Measurements from ENCODE around the gene ELSPBP1. TPM values are rescaled to one million over a fixed set of nuclear protein-coding genes. Genes with fewer than 3 reads are reported as not detected.
A peak's percentile ranks its signal among the peaks of the same experiment; 100 is the strongest.

ELSPBP1 gene
- total and polyA plus RNA-seq, 4 donors: not detected

DNA sequence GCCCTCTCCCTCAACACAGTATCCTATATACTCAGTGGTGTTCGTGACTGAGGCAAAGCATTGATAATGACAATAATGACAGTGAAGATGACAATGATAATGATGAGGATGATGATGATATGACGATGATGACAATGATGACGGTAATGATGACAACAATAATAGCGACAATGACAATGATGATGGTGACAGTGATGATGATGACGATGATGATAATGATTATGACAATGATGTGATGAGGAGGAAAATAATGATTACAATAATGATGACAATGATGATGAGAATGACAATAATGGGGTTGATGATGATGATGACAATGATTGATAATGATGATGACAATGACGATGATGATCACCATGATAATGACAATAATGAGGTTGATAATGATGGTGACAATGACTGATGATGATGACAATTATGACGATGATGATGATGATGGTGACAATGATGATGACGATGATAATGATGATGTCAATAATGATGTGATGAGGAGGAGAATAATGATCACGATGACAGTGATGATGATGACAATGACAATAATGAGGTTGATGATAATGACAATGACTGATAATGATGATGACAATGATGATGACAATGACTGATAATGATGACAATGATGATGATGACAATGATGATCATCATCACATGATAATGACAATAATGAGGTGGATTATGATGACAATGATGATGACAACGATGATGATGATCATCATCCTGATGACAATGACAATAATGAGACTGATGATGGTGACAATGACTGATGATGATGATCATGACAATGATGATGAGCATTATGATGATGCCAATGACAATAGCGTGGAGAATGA is 16.7 kb downstream of the ELSPBP1 start:
- H3K4me3 ChIP-seq: no peak overlapping the region
- 93 to 94% methylated on average over 11 of the region's 11 CpGs for WGBS, 2 donors
- H3K4me1 ChIP-seq (ENCODE audit: control insufficient read depth in 5 of 5, insufficient read depth in 5 of 5, low read length in 5 of 5): no peaks in the 10 kb centered on the region
- no peak for ATAC-seq (ENCODE audit: insufficient read depth, low FRiP score)
- TF ChIP-seq CTCF (IDR thresholded peaks at IDR 0.05; ENCODE audit: control extremely low read depth, extremely low read depth): no peak
- DNase-seq: peak in 2 of 3 donors; percentile 23 to 36
- no peaks in the 10 kb centered on the region for H3K36me3 ChIP-seq (ENCODE audit: control insufficient read depth in 4 of 4, insufficient read depth in 4 of 4, low read length in 4 of 4)
- no peak overlapping the region for H3K9ac ChIP-seq (ENCODE audit: insufficient read depth in 1 of 2, low read length in 2 of 2)
- peaks cover 0 to 6% (median 0%) of the 10 kb centered on the region in 4 donors for H3K9me3 ChIP-seq (ENCODE audit: control insufficient read depth in 4 of 4, insufficient read depth in 3 of 4, low read length in 3 of 4)
- H3K27me3 ChIP-seq (ENCODE audit: control insufficient read depth in 3 of 3, insufficient read depth in 3 of 3, low read length in 2 of 3): no peaks in the 10 kb centered on the region
- H3K27ac ChIP-seq (ENCODE audit: low read depth in 1 of 2, low read length in 1 of 2): no peak overlapping the region

- TF ChIP-seq CTCF (IDR thresholded peaks at IDR 0.05; ENCODE audit: control extremely low read depth, extremely low read depth): no peak
- no peaks in the 10 kb centered on the region for H3K4me1 ChIP-seq (ENCODE audit: control insufficient read depth in 5 of 5, insufficient read depth in 5 of 5, low read length in 5 of 5)
- H3K27ac ChIP-seq (ENCODE audit: low read depth in 1 of 2, low read length in 1 of 2): no peak overlapping the region
- peaks cover 0 to 2% (median 0%) of the 10 kb centered on the region in 3 donors for H3K27me3 ChIP-seq (ENCODE audit: control insufficient read depth in 3 of 3, insufficient read depth in 3 of 3, low read length in 2 of 3)
- H3K9ac ChIP-seq (ENCODE audit: insufficient read depth in 1 of 2, low read length in 2 of 2): no peak overlapping the region
- H3K36me3 ChIP-seq (ENCODE audit: control insufficient read depth in 4 of 4, insufficient read depth in 4 of 4, low read length in 4 of 4): no peaks in the 10 kb centered on the region
- H3K4me3 ChIP-seq: no peak overlapping the region
- peaks cover 0 to 3% (median 0%) of the 10 kb centered on the region in 4 donors for H3K9me3 ChIP-seq (ENCODE audit: control insufficient read depth in 4 of 4, insufficient read depth in 3 of 4, low read length in 3 of 4)
- WGBS, 2 donors: 46 to 73% methylated on average over 3 of the region's 3 CpGs
- no peak for ATAC-seq (ENCODE audit: insufficient read depth, low FRiP score)
- DNase-seq: no peak
Observed at GRCh38 chr19:48020686-48021085, 26.3 kb downstream of the ELSPBP1 start.

- no peak overlapping the region for H3K9ac ChIP-seq (ENCODE audit: insufficient read depth in 1 of 2, low read length in 2 of 2)
- H3K9me3 ChIP-seq (ENCODE audit: control insufficient read depth in 4 of 4, insufficient read depth in 3 of 4, low read length in 3 of 4): no peaks in the 10 kb centered on the region
- H3K4me1 ChIP-seq (ENCODE audit: control insufficient read depth in 5 of 5, insufficient read depth in 5 of 5, low read length in 5 of 5): no peaks in the 10 kb centered on the region
- no peak for TF ChIP-seq CTCF (IDR thresholded peaks at IDR 0.05; ENCODE audit: control extremely low read depth, extremely low read depth)
- no peak overlapping the region for H3K27ac ChIP-seq (ENCODE audit: low read depth in 1 of 2, low read length in 1 of 2)
- no peak for ATAC-seq (ENCODE audit: insufficient read depth, low FRiP score)
- no peak overlapping the region for H3K4me3 ChIP-seq
- H3K36me3 ChIP-seq (ENCODE audit: control insufficient read depth in 4 of 4, insufficient read depth in 4 of 4, low read length in 4 of 4): no peaks in the 10 kb centered on the region
- no peak for DNase-seq
- H3K27me3 ChIP-seq (ENCODE audit: control insufficient read depth in 3 of 3, insufficient read depth in 3 of 3, low read length in 2 of 3): peaks cover 0 to 2% (median 0%) of the 10 kb centered on the region in 3 donors
- WGBS, 2 donors: 53 to 60% methylated on average over 2 of the region's 2 CpGs
Observed at GRCh38 chr19:48023011-48023410, 28.6 kb downstream of the ELSPBP1 start.

Data from lung (tissue), 12 donors.